HG02970 (cell line): Measurements from ENCODE around the gene TMED5.

Experiments used
- ATAC-seq: cut with Tn5 transposase; IDR thresholded peaks from one replicate; pipeline ENCODE4 v1.9.1; 2021; ENCODE audit warnings: mild to moderate bottlenecking, moderate library complexity, moderate number of reproducible peaks; ENCODE audit not compliant: unreplicated experiment, low FRiP score

Gene TMED5

DNA sequence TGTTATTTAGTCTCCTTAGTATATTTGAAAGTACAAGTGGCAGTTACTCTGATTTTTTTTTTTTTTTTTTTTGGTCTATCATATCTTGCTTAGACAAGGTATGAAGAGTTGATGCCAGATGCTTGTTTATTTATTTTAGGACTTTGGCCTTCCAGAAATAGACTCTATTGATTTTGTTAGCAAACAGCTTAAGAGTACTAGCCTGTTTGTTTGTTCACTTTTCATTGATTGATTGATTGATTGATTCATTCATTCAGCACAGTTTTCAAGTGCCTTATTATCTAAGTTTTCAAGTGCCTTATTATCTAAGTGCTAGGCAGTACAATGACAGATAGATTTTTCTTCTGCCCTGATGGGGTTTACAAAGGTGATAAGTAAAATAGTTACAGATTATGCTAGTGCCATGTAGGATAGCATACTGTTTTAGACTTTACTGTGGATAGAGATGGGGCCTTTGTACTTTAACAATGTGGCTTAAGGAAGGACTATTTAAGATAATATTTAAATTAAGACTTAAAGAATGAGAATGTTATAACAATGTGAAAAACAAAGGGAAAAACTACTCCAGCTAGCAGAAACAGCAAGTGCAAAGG lies 50.6 kb downstream of the TMED5 start:
- ATAC-seq: no peak

DNA sequence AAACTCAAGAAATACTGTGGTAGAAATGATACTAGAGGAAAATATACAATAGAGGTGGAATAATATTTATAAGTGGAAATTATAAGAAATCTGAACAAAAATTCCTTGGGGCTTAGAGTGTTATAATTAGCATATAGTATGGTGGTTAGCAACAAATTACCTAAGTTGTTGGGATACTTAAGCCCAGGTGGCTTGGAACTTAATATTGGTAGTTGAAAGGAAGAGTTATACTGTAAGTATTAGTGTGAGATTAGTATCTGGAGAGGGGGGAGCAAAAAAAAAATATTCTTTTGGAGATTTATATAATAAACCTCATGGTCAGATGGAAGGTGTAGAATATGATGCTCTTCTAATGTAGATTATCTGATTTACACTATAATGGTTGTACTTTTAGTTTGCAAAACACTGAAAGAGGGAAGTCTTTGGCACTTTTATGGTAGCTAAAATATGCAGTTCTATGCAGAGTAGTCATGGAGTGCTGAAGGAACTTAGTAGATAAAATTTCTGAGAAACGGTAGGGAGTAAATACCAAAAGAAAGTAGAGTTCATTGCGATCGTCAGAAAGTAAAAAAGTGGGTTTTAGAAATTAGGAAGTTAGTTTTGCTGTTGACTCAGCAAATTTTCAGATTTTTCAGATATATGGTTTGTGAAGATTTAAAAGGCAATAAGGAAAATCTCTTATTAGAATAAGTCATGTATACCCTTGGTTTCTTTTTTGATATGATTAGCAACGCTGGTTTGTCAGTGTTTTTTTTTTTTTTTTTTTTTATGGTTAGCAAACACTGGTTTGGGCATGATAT lies 55.5 kb downstream of the TMED5 start:
- ATAC-seq: no peak

DNA sequence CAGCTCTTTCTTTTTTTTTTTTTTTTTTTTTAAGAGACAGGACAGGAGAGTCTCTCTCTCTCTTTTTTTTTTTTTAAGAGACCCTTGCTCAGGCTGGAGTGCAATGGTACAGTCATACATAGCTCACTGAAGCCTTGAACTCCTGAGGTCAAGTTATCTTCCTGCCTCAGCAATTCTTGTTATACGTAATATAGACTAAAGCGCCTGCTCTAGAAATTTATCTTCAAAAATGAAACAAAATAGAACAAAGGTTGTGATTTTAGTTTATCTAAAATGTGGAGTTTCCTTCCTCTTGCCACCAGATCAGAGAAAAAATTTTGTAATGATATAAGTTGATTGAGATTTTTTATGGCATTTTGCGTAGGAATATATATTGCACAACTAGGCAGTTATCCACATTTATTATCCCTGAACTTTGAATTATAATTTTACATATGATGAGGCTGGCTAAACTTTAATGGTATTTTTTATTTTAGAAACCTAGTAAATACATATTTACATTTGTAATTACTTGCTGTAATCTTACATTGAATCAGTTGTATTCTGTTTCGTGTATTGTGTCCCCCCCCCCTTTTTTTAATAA lies 56.9 kb downstream of the TMED5 start:
- no peak for ATAC-seq

DNA sequence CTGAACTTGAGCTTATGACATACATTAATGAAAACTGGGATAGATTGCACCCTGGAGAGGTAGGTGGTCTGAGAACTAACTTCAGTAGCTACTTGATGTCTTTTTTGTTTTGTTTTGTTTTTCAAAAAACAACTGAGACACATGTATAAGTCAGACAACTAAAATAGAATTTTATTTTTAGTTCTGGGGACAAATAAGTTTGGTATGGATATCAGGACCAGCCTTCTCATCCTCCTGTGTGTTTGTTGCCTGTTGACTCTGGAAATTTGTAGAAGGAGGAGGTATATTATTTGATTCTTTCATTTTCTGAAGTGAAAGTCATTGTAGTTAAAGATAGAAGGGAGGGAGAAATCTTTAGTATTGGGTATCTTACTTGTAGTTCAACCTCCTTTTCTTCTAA lies 59.6 kb downstream of the TMED5 start:
- ATAC-seq: no peak

DNA sequence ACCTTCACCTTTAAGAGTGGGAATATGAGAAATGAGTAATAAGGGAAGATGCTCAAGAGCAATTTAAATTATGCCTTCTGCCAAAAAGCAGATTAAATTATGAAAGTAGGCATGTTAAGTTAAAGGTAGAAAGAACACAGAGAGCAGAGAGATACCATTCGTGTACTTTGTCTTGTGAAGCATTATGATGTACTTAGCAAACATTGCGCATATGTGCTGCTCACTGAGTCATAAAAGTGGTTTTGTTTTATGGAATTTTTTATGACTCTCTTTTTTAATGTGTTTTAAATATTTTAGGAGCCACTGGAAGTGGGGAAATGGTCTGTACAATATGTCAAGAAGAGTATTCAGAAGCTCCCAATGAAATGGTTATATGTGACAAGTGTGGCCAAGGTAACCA lies 65.8 kb downstream of the TMED5 start:
- no peak for ATAC-seq

DNA sequence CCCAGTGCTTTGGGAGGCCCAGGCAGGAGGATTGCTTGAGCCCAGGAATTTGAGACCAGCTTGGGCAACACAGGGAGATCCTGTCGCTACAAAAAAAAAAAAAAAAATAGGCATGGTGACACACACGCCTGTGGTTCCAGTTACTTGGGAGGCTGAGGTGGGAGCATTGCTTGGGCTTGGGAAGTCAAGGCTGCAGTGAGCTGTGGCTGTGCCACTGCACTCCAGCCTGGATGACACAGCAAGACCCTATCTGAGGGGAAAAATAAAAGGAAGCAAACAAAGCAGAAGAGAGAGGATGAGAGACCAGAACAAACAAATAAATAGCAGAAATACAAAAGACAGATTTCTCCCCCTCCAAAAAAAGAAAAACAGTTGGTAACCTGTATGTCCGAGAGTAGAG lies 67.1 kb downstream of the TMED5 start:
- no peak for ATAC-seq

DNA sequence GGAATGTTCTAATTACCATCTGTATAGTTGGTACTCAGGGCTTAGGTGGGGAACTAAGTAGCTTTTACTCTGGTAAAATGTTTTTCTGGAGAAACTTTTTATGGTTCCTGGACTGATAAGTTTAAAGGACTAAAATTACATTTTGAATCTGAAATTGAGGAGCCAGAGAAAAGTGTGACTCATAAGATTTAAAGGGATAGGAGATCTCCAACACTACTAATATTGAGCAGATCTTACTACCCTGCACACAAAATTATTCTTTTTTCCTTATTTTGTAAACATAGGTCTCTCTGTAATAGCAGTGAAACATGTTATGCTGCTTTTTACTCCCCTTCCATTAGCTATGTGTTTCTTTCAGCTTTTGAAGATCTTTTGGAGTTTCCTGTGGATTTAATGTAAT lies 68.7 kb downstream of the TMED5 start:
- no peak for ATAC-seq

DNA sequence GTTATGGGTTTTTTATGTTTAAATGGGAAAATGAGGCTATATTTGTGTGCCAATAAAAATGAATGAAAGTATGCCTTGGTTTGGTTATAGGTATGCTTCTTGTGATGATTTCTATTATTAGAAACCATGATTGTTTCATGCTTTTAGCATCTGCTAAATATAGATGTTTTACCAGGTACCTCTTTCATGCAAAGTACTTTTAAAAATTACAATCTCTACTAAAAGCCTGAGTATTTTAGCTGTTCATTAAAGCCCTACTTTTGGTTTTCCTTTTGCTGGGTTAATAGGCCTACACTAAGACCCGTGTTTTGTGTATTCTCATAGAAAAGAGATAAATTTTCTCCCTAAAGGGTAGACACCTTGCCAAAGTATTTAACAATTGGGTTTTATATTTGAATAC lies 69.1 kb downstream of the TMED5 start:
- no peak for ATAC-seq

DNA sequence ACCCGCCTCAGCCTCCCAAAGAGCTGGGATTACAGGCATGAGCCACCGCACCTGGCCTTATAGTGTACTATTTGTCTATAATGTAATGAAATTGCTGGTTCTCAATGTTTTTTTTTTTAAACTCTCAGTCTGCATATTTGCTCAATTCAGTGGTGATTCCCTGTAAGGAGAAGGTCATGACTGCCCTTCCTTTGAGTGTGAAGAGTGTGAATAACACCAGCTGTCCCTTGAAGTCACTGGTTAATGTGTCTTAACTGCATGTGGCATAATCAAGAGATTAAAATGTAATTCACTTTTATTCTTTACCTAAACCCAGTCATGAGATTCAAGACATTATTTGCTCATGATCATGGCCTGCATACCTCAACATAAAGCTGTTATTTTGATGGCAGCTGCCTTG lies 70.6 kb downstream of the TMED5 start:
- no peak for ATAC-seq

DNA sequence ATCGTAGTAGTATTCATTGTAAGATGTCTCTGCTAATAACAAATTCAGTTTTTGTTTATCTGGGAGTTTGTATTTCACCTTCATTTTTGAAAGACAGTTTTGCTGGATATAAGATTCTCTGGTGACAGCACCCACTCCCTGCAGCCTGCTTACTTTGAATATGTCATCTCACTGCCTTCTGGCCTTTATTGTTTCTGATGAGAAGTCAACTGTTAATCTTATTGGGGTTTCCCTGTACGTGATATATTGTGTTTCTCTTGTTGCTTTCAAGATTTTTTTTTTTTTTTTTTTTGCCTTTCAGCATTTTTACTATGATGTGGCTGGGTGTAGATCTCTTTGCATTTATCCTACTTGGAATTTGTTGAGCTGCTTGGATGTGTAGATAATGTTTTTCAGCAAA lies 71.9 kb downstream of the TMED5 start:
- ATAC-seq: no peak

DNA sequence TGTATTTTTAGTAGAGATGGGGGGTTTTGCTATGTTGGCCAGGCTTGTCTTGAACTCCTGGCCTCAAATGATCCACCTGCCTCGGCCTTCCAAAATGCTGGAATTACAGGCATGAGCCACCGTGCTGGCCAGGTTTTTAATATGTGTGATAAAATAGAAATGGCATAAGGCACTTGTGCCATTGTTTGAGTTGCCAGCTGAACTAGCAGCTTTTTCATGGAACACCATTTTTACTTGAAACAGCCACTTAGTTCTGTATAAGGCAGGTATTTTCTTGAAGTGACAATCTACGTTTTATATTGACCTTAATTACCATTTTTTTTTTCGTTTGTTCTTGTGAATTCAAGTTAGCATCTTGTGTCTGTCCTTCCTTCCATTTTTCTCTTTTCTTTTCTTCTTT lies 72.8 kb downstream of the TMED5 start:
- no peak for ATAC-seq

DNA sequence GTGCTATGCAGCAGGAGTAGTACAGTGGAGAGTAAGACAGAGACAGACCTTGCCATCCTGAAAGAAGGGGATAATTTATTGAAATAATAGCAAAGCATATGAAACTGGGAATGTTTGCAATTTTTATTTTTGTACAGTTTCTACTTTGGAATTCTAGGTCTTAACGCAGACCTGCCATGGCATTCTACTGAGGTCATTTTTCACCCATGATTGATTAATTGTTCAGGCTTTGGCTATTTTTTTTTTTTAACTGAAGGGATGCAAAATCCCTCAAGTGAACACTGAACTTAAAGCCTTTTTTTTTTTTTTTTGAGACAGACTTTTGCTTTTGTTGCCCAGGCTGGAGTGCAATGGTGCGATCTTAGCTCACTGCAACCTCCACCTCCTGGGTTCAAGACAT lies 74.0 kb downstream of the TMED5 start:
- no peak for ATAC-seq

DNA sequence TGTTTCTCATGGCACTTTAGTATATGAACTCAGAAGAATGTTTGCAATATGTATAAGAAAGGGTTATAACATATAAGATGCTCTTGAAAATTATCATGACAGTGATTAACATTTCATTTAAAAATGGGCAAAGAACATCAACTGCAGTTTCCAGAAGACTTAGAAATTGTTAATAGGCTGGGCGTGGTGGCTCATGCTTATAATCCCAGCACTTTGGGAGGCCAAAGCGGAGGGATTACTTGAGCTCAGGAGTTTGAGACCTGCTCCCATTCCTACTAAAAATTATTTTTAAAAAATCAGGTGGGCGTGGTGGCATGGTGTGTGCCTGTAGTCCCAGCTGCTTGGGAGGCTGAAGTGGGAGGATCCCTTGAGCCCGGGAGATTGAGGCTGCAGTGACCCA lies 78.1 kb downstream of the TMED5 start:
- ATAC-seq: no peak
